KG1 (cell line): ENCODE results near the gene PDE7B.
A peak's percentile ranks its signal among the peaks of the same experiment; 100 is the strongest.
"Not testable (repeated sequence)": the region's sequence is repeated elsewhere in the genome, so short reads cannot be mapped to it uniquely, and the experiment has no call there.

Source experiments
- DNase-seq: peaks from one replicate; lab custom pipeline; 2025; lab: John Stamatoyannopoulos, UW

PDE7B gene

DNA sequence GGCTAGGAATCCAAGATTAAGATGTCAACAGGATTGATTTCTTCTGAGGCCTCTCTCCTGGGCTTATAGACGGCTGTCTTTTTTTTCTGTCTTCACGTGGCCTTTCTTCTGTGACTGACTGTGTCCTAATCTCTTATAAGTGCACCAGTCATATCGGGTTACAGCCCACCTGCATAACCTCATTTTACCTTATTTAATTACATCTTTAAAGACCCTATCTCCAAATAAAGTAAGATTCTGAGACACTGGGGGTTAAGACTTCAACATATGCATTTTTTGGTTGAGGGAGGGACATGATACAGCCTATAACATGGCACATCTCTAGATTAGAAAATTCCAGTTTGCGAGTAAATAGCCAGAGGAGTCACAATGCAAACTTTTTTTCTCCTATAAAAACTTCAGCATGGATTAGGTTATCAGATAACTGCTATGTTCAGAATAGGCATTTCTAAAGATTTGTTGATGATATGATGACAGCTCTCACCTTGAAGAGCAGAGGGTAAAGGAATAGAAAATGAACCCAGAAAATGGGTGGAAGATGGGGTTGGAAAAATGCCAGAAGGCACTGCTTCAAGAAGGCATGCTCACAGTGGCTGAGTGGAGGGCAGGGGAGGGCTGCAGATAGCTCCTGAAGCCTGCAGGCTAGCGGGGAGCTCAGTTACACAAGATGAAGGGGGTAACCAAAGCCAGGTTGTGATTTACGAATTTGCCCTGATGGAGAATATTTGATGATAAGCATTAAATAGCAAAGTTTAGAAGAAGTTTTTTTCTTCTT, 8.7 kb upstream of the PDE7B start:
- no peak for DNase-seq

DNA sequence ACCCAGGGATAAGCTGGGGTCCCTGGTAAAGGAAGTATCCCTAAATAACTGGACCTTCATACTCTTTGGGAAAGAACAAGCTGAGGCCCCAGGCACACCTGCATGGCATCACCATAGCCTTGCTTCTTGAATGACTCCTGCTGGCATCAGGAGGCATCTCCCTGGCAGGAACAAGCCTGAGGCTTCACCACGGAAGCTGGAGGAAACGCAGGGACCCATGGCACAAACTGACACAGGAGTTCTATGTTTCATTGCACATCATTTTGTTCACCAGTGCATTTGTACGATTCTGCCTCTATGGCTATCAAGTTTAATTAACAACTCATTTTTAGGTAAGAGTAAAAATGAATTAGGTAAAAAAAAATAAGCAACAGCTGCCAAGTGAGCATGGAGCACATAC, 619 bp upstream of the PDE7B start:
- no peak for DNase-seq

DNA sequence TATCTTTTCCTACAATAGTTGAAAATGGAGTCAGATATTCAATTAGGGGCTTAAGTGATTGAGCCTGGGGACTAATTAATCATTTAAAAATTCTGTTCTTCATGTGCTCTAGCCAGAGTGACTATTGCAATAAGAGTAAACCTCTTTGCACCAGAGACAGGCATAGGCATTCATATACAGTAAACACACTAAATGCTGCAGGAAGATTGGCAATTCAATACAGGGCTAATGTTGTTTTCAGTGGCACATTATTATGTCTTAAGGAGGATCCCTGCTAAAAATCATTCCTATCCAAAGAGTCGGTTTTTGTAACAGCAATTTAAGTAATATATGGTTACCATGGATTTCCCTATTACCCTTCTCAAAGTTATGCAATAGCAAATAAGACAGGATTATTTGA, 1.2 kb downstream of the PDE7B start:
- no peak for DNase-seq

DNA sequence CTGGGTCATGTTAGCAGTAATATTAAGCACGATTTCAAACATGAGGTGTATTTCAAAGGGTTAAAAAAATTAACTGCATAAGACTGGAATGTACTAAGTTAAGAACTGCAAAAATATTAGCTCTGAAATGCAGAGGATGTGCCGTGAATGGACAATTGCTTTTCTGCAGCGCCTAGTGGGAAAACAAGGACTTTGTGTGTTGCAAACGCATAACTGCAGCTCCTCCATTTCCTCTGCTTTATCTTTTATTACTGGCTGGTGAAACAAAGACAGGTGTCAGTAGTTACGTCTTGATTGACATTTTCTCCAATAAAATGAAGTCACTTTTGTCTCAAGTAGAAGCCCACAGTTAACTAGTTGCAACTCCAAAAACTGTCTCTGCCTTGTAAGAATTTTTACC, 1.7 kb downstream of the PDE7B start:
- DNase-seq: no peak

DNA sequence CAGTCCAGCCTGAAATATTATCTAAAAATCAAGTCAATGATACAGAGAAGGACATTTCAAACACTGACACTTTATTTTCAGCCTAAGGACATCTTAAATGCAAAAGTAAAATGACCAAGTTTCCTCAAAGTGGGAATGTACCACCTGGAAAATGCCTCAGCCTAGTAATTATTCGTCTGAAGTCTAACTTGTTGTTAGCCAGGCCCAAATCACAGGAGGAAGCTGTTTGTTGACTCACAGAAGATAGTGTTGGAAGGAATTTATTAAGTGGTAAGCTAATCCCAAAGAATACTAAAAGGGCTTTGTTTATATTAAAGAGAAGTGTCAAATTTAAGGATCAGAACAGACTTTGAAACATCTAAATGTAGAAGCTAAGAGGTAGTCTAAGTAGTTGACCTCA, 2.5 kb downstream of the PDE7B start:
- DNase-seq: no peak

DNA sequence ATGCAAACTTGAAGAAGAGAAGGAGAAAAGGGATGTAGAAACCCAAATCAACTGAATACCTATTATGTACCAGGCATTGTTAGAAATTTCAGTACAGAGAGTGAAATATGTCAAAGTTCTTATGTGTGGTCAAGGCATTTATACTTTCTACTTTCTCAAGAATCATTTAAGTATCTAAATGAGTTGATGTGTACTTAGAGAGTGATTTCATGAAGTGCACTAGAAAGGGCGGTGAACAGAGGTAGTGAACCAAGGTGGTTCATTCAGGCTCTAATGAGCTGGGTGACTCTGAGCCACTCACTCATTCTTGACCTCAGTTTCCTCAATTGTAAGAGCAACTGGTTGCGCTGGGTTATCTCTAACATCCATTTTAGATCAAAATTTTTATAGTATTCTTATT, 3.3 kb downstream of the PDE7B start:
- no peak for DNase-seq

DNA sequence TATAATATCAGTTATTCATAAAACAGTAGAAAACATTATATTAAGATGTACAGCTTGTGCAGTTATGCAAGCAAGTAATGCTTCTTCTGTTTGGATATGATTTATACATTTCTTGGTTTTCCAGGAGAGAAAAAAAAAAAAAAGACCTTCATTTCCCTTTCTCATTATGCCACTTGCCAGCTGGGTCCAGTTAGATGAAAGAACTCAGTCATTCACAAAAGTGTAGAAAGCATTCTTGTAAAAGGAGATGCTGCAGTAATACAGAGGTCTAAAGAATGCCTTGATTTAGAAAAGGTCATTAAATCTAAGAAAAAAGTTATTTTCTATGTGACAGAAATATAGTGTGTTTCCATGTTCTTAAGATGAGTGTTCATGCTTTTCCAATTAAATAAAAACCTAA, 7.4 kb downstream of the PDE7B start:
- DNase-seq: no peak

DNA sequence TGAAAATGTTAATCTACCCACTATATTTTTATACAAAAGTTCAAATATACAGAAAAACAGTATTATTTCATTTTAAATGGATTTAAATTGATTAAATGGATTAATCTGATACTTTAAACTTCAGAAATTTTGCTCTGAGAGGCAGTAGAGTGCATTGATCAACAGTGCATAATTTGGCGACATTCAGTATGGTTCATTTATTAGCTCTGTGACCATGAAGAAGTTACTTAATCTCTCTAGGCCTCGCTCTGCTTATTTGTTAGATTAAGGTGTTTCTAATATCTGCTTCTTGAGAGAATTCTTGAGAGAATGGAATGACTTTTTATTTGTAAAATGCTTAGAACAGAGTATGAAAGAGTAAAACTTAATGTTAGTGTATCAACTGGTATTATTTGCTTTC, 8.9 kb downstream of the PDE7B start:
- no peak for DNase-seq

DNA sequence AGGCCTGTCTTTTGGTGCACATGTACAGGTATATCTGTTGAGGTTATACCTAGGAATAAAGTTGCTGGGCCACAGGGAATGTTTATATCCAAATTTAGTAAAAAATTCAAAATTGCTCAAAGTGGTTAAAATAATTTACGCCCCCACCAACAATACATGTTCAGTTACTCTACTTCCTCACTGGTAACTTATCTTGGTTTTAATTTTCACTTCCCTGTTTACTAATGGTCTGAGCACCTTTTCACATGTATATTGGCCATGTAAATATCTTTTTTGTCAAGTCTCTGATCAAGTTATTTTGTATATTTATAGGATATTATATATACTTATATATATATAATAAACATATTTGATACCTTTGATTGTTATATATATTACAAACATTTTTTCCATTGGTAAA, 9.7 kb downstream of the PDE7B start:
- DNase-seq: no peak

DNA sequence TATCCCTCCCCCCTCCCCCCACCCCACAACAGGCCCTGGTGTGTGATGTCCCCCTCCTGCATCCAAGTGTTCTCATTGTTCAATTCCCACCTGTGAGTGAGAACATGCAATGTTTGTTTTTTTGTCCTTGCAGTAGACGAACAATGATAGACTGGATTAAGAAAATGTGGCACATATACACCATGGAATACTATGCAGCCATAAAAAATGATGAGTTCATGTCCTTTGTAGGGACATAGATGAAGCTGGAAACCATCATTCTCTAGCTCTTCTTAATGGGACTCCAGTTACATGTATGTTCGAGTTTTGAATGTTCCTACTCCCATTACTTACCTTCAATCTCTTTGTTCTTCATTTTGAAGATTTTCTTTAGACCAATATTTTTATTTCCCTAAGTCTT, 13.4 kb downstream of the PDE7B start:
- not testable (repeated sequence) for DNase-seq

DNA sequence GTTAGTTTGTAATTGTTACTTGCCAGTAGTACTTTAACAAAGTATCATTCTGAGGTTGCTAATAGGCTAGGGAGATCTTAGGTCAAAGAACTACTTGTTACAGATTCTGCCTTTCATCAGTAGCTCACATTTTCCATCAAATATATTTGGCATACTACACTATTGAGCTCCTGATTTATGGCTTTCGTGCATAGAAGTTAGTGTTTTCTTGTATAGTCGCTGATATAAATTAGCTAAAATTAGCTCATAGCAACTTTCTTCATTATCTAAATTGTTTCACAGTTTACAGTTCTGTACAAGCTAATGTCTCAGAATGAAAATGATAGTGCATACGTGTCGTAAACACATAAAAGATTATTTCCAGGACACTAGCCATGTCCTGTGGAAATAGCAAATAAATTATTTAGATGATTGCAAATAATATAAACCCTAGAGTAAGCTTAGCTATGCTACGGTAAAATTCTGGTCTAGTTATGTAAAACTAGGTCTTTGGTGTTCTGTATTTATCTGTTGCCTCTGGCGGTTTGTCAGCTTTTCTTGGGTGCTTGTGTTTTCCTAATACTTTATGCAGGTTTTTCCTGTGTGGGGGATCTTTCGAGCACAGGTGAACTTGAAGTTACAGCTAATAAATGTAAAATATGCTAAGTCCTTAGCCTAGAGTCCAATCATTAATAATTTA, 15.1 kb downstream of the PDE7B start:
- DNase-seq: no peak

DNA sequence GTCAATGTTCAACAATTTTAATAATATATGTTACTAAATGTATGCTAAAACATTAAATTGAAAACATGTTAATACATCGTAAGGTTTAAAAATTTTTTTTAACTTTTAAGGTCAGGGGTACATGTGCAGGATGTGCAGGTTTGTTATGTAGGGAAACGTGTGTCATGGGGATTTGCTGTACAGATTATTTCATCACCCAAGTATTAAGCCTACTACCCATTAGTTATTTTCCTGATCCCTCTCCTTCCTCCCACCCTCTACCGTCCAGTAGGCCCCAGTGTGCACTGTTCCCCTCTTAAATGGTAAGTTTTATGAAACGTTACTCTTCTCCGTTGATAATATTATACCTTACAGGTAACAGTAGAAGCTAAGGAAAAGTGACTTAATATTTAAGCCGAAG, 15.8 kb downstream of the PDE7B start:
- no peak for DNase-seq

DNA sequence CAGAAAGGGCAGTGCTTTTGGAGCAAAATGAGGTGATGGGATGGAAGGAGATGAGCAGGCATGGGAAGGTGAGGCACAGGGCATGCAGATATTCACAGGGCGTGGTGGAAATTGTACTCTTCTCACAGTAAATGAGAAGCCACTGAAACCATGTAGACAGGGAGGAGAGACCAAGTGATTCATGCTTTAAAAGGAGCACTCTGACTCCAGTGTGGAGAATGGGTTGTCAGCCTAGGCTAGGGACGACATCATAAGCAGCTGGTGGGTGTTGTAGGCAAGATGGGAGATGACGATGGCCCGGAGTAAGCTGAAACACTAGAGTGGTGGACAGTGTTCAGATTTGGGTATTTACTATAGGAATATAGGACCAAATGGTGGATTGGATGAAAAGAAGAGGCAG, 18.4 kb downstream of the PDE7B start:
- no peak for DNase-seq

DNA sequence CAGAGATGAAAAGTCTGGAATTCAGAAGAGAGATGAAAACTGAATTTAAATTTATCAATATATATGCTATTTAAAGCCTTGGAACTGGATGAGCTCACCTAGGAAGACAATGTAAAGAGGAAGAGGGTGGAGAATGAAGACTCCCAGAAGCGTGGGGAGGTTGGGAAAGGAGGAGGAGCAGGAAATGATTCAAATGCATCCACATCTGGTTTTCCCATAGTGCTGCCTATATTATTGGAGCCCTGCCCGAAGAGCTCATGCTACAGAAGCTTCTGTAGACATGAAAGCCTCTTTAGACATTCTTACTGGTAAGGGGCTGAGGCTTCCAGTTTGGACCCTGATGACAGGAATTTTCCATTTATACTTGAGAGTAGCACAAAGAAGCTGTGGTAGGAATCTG, 19.2 kb downstream of the PDE7B start:
- no peak for DNase-seq

DNA sequence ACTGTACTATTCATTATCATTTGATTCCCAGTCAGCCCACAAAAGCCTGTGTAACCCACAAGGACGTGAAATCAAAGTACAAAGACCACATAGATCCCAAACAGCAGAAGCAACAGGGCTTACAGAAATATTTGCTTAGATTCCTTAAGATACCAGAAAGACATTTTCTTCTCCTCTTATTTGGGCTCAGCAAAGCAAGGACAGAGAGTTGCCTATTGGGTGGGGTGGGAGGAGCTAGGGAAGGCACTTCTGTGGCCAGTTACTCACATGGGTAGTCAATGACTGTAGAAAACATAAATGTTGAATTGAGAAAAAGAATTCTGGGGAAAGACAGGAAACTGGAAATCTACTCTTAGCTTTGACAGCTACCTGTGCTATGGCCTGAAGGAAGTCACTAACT, 19.8 kb downstream of the PDE7B start:
- no peak for DNase-seq

DNA sequence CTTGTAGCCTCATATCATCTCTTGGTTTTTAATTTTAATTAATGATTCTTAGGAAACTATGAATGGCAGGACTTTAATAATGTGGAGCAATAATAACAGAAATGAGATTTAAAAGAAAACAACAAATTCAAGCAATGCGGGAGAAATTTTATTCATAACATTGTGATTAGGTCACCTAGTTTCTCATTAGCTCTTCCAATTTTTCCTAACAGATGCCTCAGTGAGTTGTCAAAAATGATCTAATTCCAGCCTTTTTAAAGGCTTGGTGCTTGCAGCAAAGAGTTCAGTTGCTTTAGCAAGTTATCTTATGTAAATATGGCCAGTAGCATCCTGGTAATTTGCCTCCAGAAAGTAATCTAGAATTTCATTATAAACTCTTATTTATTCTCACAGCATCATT, 20.4 kb downstream of the PDE7B start:
- no peak for DNase-seq

DNA sequence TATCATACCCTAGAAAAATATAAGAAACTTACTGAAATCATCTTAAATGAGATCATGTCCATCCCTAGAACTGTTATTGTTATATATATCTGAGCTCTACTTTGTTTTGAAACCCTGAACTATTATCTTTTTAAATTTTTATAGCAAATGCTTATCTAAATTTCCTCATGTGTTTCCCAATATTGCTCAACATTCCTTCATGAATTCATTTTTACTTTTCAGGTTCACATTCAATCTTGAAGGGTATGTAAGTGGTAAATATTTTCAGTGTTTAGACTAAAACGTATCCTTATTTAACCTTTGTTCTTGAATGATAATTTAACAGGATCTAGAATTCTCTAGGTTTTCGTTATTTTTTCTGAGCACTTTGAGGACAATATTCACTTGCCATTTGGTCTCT, 23.9 kb downstream of the PDE7B start:
- no peak for DNase-seq

DNA sequence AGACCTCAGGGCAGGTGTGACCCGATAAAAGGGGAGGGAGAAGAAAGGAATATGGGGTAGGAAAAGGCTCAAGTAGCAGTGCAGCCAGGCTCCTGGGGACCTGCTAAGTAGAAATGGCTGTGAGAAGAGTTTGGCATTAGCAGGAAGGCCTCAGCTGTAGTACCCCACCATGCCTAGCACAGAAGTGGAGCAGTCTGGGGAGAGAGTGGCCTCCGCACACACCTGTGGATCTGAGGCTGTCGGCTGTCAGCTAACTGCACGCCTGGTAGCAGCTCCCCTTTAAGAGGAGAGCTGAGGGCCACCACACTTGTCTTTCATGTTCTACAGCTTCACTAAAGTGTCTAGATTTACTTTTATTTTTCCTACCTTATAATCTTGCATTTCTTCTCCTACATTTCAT, 24.6 kb downstream of the PDE7B start:
- DNase-seq: no peak

DNA sequence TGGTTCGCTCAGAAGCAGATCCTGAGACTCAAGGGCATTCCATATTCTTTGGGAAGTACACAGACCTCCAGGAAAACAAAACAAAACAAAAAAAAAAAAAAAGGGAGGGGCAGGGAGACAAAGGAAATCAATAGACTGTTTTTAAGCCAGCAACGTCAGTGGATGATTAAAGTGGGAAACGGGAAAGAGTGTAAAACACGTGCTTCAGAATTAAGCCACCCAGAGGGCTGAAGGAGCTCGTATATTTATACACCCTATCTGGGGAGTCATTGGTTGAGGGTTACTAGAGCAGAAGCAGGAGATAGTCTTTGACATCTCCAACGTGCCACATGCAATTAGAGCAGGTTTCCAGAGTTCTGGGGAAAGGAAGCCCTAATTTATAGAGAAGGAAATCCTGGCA, 26.2 kb downstream of the PDE7B start:
- DNase-seq: no peak

DNA sequence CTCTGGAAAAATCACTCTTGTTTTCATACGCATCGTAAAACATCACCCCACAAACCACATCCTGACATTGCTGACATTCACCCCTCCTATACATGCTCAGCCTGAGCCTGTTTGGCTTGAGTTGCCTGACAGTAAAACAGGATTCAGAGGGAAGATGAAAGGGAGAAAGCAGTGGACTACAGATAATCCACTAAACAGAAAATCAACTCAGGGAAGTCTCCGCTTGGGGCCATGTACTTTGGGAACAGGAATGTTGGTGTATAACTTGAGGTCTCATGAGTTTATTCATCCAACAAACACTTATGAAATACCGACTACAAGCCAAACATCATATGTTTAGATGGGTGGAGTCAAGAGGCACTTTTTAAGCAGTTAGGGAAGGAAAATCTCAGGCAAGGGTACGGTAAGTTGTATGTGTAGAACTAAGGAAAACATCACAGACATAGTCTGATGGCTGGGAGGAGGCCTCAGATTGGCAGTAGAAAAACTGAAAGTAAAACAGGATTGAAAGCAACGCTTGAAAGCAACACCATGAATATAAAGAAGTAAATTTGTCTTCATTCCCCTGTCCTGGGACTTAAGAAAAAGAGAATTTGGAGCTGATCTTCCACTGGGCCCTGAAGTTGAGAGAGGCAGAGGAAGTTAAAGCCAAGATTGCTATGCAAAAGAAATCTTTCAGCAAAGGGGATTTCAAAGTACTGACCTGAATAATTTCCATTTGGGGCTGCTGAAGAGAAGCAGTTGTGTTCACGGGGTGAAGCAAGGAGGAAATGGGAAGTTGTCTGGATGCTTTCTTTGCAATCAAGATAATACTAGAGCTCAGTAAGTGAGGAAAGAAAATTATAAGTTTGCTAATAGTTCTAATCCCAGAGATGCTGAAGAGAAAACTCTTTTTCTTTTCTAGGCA, 28.8 kb downstream of the PDE7B start:
- peak; percentile 28 for DNase-seq

DNA sequence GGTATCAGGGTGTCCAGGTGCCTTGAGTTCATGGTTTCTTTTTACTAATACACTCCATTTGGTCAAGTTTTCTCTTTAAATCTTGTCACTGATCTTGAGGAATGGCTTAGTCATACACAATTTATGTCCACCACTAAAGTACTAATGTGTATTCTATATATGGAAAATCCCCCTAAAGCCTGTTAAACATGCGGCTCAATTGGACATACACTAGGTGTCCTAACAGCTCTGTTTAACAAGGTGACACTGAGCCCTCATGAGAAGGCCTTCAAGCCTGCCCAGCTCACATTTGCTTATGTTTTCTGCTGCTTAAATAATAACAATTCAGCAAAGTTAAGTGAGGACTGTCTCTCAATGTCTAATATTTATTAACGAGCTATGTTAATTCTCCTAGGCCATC, 31.5 kb downstream of the PDE7B start:
- DNase-seq: no peak

DNA sequence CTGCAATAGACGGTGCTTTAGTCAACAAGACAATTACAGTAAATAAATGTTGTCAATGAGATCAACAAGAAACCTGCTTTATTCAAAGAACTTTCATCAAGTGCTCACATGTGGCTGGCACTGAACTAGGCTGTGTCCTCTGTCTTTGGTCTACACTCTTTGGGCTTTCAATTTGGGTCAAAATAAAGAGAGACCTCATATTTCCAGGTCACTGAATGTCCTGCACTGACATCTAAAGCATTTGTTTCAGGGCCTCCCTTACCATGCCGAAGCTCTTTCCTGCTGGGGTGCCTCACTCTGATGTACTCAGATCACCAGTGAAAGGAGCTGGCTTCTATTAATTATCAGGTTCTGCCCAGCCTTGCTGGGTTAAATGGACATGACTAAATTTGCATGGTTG, 32.0 kb downstream of the PDE7B start:
- no peak for DNase-seq

DNA sequence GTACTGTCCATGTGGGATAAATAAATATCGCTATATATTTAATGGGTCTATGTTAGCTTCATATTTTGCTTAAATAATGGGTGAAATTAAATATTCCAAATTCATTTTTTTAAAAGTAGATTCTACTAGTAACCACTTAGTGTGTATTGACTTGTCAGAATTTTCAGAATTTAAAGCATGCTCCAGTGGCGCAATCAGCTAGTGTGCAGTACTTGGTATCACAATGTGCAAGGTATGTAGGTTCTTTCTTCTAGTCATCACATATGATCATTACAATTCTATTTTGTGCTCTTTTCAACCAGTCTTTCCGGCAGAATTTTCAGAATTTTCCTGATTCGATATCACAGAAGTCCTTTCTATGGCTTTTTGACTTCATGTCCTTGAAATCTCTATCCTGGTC, 32.6 kb downstream of the PDE7B start:
- DNase-seq: no peak
